Stimulated activated CD4-positive, alpha-beta T cell treated with anti-CD3 and anti-CD28 coated beads, TNF-alpha, amount 100 ng/mL, for 24 hours (primary cell): Measurements from ENCODE around the gene CHST15.
"Not testable (repeated sequence)": the region's sequence is repeated elsewhere in the genome, so short reads cannot be mapped to it uniquely, and the experiment has no call there.

Source experiments
- DNase-seq, 3 experiments: peaks; one replicate each; pipeline ENCODE4 v3.0.0-alpha.2; 2020; ENCODE audit warnings: low read depth in 3 of 3

The CHST15 gene

GRCh38 chr10:124044143-124044862 lies 49.1 kb downstream of the CHST15 start:
- no peak for DNase-seq

GRCh38 chr10:124043310-124044142 lies 49.9 kb downstream of the CHST15 start:
- no peak for DNase-seq

GRCh38 chr10:124042656-124043309 lies 50.6 kb downstream of the CHST15 start:
- DNase-seq: no peak

DNA sequence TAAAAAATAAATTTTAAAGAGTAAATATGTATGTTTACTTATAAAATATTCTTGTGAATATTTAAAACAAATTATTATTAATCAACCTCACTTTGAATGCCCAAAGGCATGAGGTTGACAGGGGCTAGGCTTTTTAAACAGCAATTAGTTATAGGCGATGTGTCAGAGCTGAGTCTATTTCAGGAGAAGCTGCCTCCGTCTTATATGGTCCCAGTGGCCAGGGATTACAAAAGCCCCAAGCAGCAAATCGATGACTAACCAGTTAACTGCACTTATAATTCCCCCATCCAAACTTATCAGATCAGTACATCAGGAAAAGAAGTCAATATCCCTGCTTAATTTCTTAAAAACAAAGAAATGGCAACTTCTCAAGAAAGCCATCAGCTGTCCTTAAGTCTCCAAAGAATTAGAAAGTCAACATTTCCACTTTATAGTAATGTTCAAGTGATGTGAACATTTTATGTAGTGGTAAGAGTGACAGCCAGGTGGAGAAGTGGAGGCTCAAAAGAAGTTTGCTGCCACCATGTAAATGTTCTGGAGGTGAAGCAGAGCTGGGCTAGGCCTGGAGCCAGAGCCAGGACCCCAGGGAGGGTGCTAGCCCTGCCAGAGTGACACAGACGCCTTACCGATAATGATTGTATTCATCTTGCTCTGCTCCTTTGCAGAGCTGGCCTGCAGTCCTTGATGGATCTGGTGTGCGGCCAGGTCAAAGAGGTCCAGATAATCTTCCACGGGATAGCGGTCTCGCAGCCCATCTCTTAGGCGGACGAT lies 51.5 kb downstream of the CHST15 start:
- no peak for DNase-seq

- no peak for DNase-seq
Measured at GRCh38 chr10:124040451-124041188, 52.8 kb downstream of the CHST15 start.

- no peak for DNase-seq
Measured at GRCh38 chr10:124039483-124040013, 53.9 kb downstream of the CHST15 start.

DNA sequence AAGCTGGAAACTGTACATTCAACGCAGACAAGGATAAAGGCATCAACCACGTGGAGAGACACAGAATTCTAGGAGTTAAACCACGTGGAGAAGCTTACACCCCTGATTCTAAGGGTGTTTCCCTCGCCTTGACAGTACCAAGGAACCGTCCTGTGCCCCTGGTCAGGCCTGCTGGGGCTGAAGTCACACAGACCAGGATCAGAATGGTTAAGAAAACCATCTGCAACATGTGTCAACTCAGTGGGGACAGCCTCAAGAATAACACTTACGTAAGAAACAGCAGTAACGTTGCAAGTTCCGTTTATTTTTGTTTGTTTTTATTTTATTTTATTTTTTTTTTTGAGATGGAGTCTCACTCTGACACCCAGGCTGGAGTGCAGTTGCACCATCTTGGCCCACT lies 55.6 kb downstream of the CHST15 start:
- no peak for DNase-seq

- no peak for DNase-seq
Measured at GRCh38 chr10:124037286-124037685, 56.1 kb downstream of the CHST15 start.

DNA sequence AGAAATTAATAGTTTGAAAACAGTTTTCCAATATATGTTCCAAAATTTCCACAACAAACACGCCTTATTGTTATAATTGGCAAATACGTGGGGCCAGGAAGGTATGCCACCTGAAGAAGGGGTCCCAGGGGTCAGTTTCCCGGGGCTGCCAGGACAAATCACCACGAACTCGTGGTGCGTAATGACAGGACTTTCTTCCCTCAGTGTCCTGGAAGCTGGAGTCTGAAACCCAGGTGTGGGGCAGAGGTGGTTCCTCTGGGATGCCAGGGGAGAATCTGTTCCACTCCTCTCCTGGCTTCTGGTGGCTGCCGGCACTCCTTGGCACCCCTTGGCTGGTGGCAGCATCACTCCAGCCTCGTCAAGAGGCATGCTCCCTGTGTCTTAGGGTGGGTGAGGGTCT lies 56.7 kb downstream of the CHST15 start:
- no peak for DNase-seq

DNA sequence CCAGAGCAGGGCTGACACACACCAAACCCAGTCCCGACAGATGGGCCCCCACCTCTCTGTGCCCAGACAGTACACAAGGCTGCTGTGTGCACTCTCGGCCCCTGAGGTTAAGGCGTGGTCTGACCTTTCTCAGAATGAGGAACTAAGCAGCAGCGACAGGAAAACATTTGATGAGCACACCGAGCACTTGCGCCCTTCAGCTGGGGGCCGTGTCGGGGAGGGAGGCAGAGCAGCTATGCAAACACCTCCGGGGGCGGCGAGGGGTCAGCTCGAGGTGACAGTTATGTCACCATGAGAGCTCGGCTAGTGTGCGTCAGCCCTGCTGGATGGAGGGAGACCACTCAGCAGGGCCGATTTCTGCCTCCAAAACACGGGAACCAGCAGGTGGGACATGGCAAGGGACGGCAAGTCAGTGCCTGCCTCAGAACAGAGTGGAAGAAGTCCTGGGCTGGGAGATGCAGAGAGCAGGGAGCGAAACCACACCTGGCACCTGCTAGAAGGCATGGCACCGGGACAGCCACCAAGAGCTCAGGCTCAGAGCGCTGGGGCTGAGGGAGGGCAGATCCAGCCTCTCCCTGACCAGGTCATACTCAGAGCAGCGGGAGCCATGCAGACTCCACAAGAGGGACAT lies 57.4 kb downstream of the CHST15 start:
- peak in 1 of 3 experiments; percentile 3 for DNase-seq

GRCh38 chr10:124035306-124035927 lies 58.0 kb downstream of the CHST15 start:
- no peak for DNase-seq

- not testable (repeated sequence) for DNase-seq
Measured at GRCh38 chr10:124034576-124035305, 58.7 kb downstream of the CHST15 start.

- no peak for DNase-seq
Measured at GRCh38 chr10:124033887-124034218, 59.5 kb downstream of the CHST15 start.

- no peak for DNase-seq
Measured at GRCh38 chr10:124032971-124033886, 60.2 kb downstream of the CHST15 start.

GRCh38 chr10:124032087-124032935 lies 61.1 kb downstream of the CHST15 start:
- no peak for DNase-seq

DNA sequence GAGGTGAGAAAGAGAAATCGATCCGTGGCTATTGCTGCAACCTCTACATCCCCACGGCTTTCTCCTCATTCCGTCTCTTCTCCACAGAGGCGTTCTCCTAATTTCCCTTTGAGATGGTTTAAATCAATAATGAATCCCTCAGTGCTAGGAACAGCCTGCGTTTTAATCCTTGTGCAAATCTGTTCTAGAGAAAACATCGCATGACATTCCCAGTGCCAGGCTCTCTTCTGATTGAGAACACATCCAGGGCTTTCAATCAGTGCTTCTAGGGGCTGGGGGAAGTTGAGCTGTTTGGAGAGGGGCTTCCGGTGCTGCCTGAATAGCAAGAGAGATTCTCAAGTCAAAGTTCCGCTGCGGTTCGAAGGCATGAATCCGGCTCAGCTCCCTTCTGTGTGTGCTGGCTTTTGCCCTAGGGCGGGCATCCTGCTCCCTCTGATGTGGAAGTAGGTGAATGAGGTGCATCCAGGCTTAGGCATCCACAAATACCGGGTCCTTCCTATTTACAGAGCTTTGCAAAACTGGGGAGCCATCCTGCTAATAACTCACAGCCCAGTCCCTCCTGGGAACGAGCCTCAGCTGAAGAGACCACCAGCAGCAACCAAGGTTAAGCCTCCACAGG lies 62.8 kb downstream of the CHST15 start:
- DNase-seq: no peak

DNA sequence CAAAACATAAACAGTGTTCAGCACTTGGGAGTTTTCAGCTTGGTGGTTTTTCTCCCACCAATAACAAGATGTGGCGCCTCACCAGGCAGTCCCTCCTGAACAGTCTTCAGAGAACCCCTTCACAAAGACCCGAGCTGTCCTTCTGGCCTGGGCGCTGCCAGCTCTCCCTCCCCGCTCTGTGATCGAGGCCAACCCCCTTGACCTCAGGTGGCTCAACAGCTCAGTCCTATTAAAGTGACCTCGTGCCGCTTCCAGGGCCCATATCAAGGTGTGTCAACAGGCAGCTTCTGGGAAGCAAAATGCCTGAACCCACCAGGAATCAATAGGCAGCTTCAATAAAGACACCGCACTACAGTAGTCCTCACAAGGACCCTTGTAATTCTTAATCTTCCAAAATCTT lies 63.3 kb downstream of the CHST15 start:
- no peak for DNase-seq
